A549 (cell line): ENCODE data around the gene PAFAH1B2.

Experiments used
- CTCF ChIP-seq: fragments of >200 bp; sonication (Bioruptor Twin); formaldehyde crosslinking; IDR thresholded peaks from 3 replicates; pipeline ENCODE4 v1.5.1; 2016
- POLR2AphosphoS2 ChIP-seq: conservative IDR thresholded peaks from 2 replicates; pipeline ENCODE4 v1.6.1; 2012; ENCODE audit warnings: low read length, improper control_type of control experiment, inconsistent platforms
- ZFP36 ChIP-seq: fragments of 450-650 bp; IDR thresholded peaks from 2 replicates; pipeline ENCODE4 v1.6.1; 2014; ENCODE audit warnings: borderline replicate concordance; ENCODE audit not compliant: partially characterized antibody

- TF ChIP-seq CTCF (no peak), POLR2AphosphoS2 (no peak), ZFP36 (no peak)
Measured at GRCh38 chr11:117192401-117192875, 48.4 kb downstream of the PAFAH1B2 start.
